VCaP (cell line): ENCODE results near the gene N4BP2.
"Not testable (repeated sequence)": the region's sequence is repeated elsewhere in the genome, so short reads cannot be mapped to it uniquely, and the experiment has no call there.

ENCODE experiments used
- H3K27ac ChIP-seq: fragments of 450-650 bp; 2 replicates; pipeline ENCODE4 v1.5.1; 2017
- TF ChIP-seq, protein P1 (sequence below): fragments of 450-650 bp; conservative IDR thresholded peaks from 2 replicates; pipeline ENCODE4 v1.5.1; 2017; ENCODE audit warnings: mild to moderate bottlenecking, moderate library complexity

N4BP2 gene

DNA sequence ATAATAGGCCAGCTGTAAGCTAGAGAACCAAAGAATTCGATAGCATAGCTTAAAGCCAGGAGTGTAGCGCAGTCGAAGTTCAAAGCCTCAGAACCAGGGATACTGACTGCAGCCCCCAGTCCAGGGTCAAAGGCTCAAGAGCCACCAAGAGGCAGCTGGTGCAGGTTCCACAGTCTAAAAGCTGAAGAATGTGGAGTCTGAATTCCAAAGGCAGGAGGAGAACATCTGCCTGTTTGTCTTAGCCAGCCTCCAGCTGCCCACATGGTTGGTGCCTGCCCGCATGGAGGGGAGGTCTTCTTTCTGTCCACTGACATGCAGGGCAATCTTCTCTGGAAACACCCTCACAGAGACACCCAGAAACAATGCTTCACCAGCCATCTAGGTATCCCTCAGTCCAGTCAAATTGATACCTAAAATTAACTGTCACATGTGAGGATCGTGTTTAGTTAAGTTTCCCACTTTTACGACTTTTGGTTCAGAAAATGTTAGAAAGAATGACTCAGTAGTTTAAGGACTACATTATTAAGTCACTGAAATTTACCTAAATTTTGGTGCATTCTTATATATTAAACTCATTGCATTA, 87.4 kb downstream of the N4BP2 start:
- no peak overlapping the region for H3K27ac ChIP-seq
- TF ChIP-seq, protein P1, sequence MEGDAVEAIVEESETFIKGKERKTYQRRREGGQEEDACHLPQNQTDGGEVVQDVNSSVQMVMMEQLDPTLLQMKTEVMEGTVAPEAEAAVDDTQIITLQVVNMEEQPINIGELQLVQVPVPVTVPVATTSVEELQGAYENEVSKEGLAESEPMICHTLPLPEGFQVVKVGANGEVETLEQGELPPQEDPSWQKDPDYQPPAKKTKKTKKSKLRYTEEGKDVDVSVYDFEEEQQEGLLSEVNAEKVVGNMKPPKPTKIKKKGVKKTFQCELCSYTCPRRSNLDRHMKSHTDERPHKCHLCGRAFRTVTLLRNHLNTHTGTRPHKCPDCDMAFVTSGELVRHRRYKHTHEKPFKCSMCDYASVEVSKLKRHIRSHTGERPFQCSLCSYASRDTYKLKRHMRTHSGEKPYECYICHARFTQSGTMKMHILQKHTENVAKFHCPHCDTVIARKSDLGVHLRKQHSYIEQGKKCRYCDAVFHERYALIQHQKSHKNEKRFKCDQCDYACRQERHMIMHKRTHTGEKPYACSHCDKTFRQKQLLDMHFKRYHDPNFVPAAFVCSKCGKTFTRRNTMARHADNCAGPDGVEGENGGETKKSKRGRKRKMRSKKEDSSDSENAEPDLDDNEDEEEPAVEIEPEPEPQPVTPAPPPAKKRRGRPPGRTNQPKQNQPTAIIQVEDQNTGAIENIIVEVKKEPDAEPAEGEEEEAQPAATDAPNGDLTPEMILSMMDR: no peak

DNA sequence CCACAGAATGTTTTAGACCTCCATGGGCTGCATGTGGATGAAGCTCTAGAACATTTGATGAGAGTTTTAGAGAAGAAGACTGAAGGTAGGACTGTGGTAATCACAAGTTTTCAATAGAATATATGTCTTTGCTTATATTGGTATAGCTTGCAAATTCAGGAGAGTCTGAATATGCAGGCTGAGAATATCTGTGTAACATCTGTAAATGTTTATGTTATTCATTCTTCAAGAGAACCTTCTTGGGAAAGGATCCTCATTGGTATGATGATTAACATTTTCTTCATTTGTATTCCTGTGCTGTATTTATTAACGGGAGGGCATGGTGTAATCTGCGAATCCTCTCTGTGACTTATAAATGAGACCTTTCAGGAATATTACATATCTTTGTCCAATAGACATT, 88.1 kb downstream of the N4BP2 start:
- TF ChIP-seq, protein P1: no peak
- H3K27ac ChIP-seq: no peak overlapping the region

DNA sequence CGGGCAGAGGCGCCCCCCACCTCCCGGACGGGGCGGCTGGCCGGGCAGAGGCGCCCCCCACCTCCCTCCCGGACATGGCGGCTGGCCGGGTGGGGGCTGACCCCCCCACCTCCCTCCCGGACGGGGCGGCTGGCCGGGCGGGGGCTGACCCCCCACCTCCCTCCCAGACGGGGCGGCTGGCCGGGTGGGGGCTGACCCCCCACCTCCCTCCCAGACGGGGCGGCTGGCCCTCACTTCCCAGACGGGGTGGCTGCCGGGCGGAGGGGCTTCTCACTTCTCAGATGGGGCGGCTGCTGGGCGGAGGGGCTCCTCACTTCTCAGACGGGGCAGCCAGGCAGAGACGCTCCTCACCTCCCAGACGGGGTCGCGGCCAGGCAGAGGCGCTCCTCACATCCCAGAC, 90.8 kb downstream of the N4BP2 start:
- H3K27ac ChIP-seq: not testable (repeated sequence)

DNA sequence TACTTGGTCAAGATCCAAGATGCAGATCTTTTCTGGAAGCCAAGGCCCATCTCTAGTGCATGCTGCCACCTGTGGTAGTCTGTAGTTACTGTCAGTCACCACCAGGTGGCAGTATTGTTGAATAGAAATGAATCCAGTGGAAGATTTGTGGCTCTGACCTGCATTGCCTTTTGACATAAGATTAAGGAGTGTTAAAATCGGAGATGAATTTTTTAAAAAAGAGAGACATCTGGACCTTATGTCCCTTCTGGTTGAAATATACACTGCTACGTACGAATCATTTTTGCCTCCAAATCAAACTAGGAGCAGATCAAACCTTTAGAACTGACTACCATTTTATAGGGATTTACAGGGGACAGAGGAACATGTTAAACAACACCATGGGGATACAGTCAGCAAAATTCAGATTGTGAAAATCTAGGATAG, 93.3 kb downstream of the N4BP2 start:
- peak overlapping the region; percentile 9 for H3K27ac ChIP-seq
- TF ChIP-seq, protein P1: peak; percentile 87

DNA sequence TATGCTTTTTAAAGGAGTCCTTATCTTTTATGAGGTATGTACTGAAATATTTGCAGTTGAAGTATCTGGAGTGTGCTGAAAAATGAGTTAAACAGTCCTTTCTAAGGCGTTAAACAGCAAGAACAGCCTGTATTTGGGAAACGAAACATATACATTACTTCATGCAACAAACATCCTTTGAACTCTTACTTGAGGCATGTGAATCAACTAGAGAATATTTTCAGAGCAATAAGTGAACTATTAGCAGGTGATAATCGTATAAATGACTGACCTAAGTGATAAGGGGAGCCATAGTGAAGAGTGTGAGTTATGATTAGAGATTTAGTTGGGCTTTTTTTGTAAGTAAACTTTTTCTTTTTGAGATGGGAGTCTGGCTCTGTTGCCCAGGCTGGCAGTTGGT, 94.3 kb downstream of the N4BP2 start:
- no peak overlapping the region for H3K27ac ChIP-seq
- TF ChIP-seq, protein P1: no peak

DNA sequence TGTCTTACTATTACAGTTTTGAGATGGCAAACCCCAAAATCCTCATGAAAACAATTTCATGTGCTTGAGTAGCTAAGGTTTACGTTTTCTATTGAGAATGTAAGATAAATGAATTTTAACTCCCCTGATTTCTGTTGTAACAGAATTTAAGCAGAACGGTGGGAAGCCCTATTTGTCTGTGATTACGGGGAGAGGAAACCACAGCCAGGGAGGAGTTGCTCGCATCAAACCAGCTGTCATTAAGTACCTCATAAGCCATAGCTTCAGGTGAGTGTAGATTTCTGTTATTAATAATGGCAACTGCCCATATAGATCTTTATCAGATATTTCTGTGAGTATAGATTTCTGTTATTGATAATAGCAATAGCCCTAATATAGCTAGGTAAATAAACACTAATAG, 96.0 kb downstream of the N4BP2 start:
- no peak overlapping the region for H3K27ac ChIP-seq
- TF ChIP-seq, protein P1: no peak

DNA sequence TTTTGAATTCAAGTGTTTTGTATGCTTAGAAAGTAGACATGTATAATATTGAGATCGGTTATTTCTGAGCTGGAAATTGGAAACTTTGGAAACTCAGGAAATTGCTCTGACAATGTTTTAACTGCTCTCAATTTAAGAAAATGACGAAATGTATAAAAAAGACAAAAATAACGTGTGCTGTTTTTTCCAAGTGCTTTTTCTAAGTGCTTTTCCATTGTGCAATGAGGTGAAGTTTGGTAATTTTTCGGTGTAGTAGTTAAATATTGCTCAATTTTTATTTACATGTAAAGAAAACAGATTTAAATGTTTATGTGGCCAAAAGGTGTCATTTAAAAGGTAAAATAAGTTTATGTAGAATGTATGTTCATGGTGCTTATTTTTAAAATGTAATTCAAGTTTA, 100.8 kb downstream of the N4BP2 start:
- no peak overlapping the region for H3K27ac ChIP-seq
- TF ChIP-seq, protein P1: no peak

DNA sequence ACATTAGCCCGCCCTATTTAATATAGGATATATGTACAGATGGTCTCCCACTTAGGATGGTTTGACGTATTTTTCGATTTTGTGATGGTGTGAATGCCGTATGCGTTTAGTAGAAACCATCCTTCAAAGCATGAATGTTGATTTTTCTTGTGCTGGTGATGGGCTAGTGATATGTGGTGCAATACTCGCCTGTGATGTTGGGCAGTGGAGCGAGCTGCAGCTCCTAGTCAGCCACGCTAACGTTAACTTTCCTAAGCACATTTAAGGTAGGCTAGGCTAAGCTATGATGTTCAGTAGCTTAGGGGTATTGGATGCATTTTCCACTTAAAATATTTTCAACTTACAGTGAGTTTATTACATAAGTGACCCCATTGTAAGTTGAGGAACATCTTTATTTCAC, 103.6 kb downstream of the N4BP2 start:
- TF ChIP-seq, protein P1: no peak
- no peak overlapping the region for H3K27ac ChIP-seq
